Measurements from ENCODE around the gene EPN2.
"Not testable (repeated sequence)": the region's sequence is repeated elsewhere in the genome, so short reads cannot be mapped to it uniquely, and the experiment has no call there.

The EPN2 gene

DNA sequence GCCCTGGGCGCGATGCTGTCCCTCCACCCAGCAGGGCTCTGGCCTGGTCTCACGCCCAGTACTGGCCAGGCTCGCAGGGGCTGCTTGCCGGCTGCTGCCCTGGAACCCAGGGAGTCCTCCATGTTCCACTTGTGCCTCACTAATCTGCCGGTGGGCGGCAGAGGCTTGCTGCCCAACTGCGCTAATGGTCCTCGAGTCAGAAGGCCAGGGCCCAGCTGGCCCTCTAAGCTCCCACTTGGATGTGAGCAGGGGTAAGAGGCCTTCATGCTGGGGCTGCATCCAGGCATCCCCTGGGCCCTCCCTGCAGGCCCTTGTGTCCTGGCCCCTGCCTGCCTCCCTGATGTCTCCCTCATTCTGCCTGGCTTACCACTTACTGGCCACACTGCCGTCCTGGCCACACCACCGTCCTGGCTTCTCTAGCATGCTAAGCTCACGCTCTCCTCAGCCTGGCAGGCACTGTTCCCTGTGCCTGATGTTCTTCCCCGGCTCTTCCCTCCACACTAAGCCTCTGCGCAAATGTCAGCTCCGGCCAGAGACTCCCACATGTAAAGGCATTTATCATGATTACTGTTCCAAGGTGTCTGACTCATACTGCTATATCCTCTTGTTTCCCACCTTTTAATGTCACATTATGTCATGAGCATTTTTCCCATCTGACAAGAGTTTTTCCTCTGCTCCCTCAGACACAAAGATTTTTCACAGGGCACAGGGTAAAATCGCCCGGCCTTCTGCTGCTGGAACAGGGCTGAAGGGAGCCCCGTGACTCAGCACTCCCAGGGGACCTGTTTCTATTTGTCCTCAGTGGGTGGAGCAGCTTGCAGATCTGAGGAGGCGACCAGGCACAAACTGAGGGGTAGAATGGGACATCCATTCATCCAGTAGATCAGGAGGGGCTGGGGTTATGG is 109.4 kb downstream of the EPN2 start:
- DNase-seq, result peak; percentile 84

GRCh38 chr17:19347323-19348080 is 110.3 kb downstream of the EPN2 start:
- no peak for DNase-seq

- DNase-seq, result no peak
Measured at GRCh38 chr17:19348081-19348650, 111.0 kb downstream of the EPN2 start.

- DNase-seq, result no peak
Measured at GRCh38 chr17:19348806-19349205, 111.6 kb downstream of the EPN2 start.

GRCh38 chr17:19353401-19353800 is 116.2 kb downstream of the EPN2 start:
- not testable (repeated sequence) for DNase-seq

- no peak for DNase-seq
Measured at GRCh38 chr17:19354748-19355147, 117.6 kb downstream of the EPN2 start.

DNA sequence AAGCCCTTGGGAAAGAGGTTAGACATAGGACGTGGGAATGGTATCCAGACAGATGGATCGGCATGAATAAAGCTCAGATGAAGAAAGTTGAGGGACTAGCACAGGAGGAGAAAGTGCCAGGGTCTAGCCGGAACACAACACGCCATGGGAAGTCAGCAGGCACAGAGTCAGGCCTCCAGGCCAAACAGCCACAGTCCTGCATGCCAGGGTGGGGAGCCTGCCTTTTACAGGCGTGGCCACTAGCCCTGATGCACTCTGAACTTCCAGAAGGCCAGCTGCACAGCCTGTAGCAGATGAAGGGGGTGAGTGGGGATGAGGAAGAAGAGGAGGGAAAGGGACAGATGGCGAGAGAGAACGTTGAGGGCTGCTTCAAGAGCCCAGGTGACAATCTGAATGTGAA is 120.2 kb downstream of the EPN2 start:
- DNase-seq, result no peak

GRCh38 chr17:19357761-19358160 is 120.6 kb downstream of the EPN2 start:
- no peak for DNase-seq

DNA sequence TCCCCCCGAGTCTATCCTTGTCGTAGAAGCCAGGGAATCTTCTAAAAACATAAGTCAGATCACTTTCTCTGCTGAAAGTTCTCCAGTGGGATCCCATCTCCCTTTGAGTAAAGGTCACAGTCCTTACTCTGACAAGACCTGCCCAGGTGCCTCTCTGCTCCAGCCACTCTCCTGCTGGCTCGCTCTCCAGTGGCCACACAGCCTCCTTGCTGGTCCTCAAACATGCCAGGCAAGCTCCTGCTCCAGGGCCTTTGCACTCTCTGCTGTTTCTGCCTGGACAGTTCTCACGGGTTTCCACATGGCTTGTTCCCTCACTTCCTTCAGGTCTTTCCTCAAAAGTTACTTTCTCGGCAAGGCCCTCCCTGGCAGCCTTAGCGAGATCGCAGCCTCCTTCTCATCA is 122.0 kb downstream of the EPN2 start:
- no peak for DNase-seq

- DNase-seq, result no peak
Measured at GRCh38 chr17:19359856-19360255, 122.7 kb downstream of the EPN2 start.

DNA sequence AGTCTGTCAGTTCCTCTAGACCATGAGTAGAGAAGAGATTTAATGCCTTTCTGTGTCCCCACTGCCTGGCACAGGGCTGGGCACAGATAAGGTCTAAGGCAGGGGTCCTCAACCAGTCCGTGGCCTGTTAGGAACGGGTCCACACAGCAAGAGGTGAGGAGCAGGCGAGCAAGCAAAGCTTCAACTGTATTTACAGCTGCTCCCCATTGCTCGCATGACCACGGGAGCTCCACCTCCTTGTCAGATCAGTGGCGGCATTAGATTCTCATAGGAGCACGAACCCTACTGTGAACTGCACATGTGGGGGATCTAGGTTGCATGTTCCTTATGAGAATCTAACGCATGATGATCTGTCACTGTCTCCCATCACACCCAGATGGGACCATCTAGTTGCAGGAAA is 123.6 kb downstream of the EPN2 start:
- no peak for DNase-seq

DNA sequence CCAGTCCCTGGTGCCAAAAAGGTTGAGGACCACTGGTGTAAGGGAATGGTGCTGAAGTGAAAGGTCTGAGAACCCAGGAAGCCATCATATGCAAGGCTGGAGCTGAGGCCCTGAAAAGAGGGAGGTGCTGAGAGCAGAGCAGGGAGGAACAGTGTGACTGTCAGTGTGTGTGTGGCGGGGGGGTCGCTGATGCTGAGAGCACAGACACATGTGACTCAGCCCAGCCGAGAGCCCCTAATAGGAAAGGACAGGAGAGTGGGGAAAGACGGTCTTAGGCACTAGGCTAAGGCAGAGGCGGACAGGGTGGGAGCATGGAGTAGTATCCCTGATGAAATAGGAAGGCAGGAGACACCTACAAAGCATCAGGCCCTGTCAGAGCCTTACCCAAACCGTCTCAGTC is 124.2 kb downstream of the EPN2 start:
- peak; percentile 36 for DNase-seq

GRCh38 chr17:19361944-19362276 is 124.7 kb downstream of the EPN2 start:
- no peak for DNase-seq

DNA sequence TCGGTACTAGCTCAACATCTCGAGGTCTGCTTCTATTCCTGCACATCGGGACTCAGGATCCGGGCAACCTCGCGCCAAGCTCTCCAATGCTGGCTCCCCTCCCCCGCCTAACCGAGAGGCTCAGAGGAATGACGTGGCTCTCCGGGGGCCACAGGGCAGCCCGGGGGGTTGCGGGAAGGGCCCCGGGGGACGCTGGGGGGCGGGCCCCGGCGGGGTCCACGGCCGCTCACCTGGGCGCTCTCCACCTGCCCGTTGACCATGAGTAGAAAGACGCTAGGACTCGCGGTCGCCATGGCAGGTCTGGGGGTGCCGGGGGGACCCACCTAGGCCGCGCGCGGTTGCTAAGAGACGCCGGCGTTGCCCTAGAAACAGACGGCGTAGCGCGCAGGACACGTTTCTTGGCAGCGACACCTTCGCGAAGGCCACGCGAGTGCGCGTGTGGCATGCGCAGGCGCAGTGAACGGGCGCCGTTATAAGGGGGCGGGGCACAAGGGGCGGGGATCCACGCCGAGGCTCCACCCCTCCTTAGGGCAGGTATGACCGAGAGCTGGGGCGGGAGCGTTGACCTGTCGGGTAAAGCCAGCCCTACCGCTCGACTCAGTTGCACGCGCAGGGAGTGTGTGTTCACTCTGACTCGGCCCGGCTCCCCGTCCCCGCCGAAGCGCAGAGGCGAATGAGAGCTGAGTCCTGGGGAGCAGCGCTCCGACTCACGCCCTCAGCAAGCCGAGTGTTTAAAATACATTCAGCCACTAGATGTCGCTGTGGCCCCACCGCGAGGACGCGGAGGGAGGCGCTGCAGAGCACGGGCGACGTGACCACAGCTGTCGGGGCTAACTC is 125.3 kb downstream of the EPN2 start, which contains the start of gene B9D1:
TSS of gene B9D1 (minus strand) at position 447 of the 837 bp plus-strand sequence. CDS start at position 293, 154 bp downstream.
- DNase-seq, result peak; percentile 91

- DNase-seq, result no peak
Measured at GRCh38 chr17:19363114-19363438, 125.9 kb downstream of the EPN2 start.

- DNase-seq, result no peak
Measured at GRCh38 chr17:19363460-19364035, 126.4 kb downstream of the EPN2 start.

- DNase-seq, result no peak
Measured at GRCh38 chr17:19364699-19365498, 127.7 kb downstream of the EPN2 start.

- DNase-seq, result no peak
Measured at GRCh38 chr17:19365499-19365817, 128.3 kb downstream of the EPN2 start.

DNA sequence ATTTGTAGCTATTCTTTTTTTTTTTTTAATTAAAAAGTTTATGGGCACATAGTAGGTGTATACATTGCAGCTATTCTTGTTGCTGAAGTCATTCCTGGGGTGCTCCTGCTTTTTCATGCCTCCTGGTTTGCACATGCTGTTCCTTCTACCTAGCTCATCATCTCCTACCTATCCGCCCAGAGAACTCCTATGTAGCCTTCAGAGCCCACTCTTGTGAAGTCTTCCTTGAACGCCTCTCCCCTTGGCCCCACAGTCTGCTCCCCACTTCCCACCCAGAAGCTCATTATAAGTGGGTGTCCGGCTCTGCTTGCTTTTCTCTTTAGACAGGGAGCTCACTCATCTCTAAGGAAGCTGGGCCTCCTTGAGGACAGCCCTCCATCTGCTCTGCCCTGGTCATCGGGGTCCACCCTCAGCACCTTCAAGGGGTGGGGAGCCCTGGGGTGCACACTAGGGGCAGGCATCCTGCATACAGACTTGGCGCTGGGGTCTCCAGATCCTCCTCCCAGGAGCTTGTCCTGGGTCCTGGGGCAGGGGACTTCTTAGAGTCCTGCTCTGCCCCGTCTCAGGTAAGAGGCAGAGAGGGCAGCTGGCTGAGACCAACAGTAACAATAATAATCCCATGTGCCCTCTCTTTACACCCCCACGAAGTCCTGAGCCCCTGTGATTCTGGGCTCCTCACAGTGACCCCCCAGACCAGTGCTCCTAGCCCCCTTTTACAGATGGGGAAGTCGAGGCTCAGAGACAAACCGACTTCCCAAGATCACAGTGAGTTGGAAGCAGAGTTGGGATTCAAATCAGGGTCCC is 128.9 kb downstream of the EPN2 start:
- DNase-seq, result no peak

DNA sequence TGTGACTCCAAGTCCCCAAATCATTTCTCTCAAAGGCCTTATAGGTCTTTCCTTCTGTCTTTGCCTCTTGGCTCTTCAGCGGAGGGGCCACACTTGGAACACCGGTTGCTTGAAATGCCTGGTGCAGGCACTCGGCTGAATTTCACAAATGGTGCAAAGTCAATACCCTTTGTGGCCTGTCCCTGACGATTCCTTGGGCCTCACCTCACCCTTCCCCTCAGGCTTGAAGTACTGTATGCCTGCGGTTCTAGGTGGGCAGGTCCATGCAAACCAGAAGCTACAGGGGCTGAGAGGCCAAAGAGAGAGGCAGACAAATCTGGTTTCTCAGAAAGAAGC is 129.4 kb downstream of the EPN2 start:
- no peak for DNase-seq

- DNase-seq, result no peak
Measured at GRCh38 chr17:19368229-19368628, 131.1 kb downstream of the EPN2 start.

Data from fibroblast of skin of scalp (primary cell).